ENCODE data around the gene AKNA.

AKNA gene

GRCh38 chr9:114396558-114397218 lies 8.9 kb upstream of the AKNA start:
- peak in 2 of 4 experiments; percentile 33 to 47 for DNase-seq

GRCh38 chr9:114395768-114396167 lies 8.0 kb upstream of the AKNA start:
- DNase-seq, result no peak

GRCh38 chr9:114395334-114395617 lies 7.5 kb upstream of the AKNA start:
- no peak for DNase-seq

- DNase-seq, result no peak
Measured at GRCh38 chr9:114394523-114395333, 6.9 kb upstream of the AKNA start.

GRCh38 chr9:114392749-114393112 lies 4.9 kb upstream of the AKNA start:
- no peak for DNase-seq

- DNase-seq, result no peak
Measured at GRCh38 chr9:114390952-114391351, 3.2 kb upstream of the AKNA start.

- no peak for DNase-seq
Measured at GRCh38 chr9:114389612-114390368, 2.0 kb upstream of the AKNA start.

GRCh38 chr9:114388764-114389375 lies 1.1 kb upstream of the AKNA start:
- DNase-seq, result no peak

GRCh38 chr9:114388357-114388682 lies 538 bp upstream of the AKNA start:
- DNase-seq, result no peak

GRCh38 chr9:114386886-114387679 lies 699 bp downstream of the AKNA start:
- DNase-seq, result peak; percentile 51 to 74 (median 64)

- peak in 3 of 4 experiments; percentile 38 to 51 (median 48) for DNase-seq
Measured at GRCh38 chr9:114386361-114386885, 1.4 kb downstream of the AKNA start.

GRCh38 chr9:114385397-114386181 lies 2.2 kb downstream of the AKNA start:
- DNase-seq, result peak; percentile 94 to 98 (median 96)

- no peak for DNase-seq
Measured at GRCh38 chr9:114384836-114385396, 2.9 kb downstream of the AKNA start.

GRCh38 chr9:114384341-114384740 lies 3.4 kb downstream of the AKNA start:
- no peak for DNase-seq

GRCh38 chr9:114383521-114384231 lies 4.1 kb downstream of the AKNA start:
- DNase-seq, result no peak

GRCh38 chr9:114382699-114383520 lies 4.9 kb downstream of the AKNA start:
- DNase-seq, result peak in 3 of 4 experiments; percentile 54 to 75 (median 67)

- no peak for DNase-seq
Measured at GRCh38 chr9:114378883-114379282, 8.9 kb downstream of the AKNA start.

GRCh38 chr9:114378016-114378415 lies 9.8 kb downstream of the AKNA start:
- no peak for DNase-seq

Measured in suppressor macrophage (primary cell).